ENCODE measurements around the gene RAMAC.
"Not testable (repeated sequence)": the region's sequence is repeated elsewhere in the genome, so short reads cannot be mapped to it uniquely, and the experiment has no call there.

RAMAC gene

DNA sequence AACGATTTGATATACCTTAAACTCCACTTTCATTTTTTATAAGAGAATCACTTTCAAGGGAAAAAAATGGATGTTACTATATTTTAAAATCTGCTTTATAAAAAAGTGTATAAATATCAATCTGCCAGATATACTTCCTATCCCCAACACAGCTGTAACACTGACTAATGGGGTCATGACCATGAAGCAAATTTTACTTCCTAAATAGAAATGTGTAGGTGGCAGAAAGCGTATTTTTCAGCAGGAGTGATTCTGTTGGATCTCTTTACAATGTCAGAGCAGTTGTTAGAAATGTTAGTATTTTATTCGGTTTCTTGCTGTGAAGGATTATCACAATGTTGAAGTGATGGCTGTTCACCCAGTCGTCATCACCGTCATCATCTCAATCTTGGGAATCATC, 30.9 kb downstream of the RAMAC start:
- FAIRE-seq: no peak

DNA sequence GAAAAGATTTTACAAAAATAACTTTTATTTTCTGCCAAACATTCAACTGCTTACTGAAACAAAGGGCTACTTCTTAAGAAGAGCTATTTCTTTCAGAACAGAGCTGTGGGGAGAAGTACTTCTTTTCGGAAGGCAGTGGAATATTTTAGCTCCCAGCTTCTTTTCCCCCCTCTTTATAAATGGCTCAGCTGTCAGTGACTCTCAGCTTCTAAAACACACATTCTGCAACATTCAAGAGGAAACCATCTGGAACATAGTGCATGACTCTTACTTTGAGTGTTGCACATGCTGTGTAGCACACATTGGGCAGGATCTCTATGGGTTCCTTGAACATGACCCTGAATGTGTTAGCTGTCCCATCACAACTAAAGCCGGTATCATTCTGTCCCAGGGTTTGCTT, 32.4 kb downstream of the RAMAC start:
- FAIRE-seq: no peak

DNA sequence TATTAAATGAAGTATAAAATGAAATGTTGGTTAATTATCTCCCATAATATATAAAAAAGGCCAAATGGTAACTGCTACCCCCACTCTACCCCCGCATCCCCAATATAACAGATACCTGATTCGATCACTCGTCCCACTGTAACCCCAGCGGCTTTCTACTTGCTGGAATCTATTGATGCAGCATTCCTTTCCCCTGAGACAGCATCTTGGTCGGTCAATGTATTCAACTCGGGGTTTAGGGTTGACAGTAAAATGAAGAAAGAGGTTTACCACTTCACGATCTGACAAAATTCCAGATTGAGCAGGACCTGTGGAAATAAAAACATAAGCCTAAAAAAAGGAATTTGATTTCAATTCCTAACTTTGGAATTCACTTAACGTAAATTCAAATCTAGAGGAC, 44.0 kb downstream of the RAMAC start:
- no peak for FAIRE-seq

- FAIRE-seq: not testable (repeated sequence)
Observed at GRCh38 chr15:83031234-83031633, 45.2 kb downstream of the RAMAC start.

DNA sequence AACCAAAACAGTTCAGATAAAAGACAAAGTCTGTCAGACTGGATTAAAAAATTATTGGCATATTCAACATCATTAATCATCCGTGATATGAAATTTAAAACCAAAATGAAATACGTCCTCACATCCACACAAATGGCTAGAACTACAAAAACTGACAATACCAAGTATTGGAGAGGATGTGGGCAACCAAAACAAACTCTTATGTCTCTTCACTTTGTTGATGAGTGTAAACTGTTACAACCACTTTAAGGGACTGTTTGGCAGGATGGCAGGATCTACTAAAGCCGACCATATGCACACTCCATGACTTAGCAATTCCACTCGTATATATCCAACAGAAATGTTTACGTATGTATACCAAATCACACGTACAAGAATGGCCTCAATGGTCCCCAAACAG, 50.2 kb downstream of the RAMAC start:
- FAIRE-seq: no peak

DNA sequence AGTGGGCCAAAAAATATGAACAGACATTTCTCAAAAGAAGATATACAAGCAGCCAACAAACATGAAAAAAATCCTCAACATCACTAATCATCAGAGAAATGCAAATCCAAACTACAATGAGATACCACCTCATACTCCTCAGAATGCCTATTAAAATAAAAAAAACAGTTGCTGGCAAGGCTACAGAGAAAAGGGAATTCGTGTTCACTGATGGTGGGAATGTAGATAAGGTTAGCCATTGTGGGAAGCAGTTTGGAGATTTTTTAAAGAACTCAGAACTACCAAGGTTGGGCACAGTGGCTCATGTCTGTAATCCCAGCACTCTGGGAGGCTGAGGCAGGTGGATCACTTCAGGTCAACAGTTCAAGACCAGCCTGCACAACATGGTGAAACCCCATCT, 53.2 kb downstream of the RAMAC start:
- FAIRE-seq: no peak

Measured in A204.1 (cell line).